ENCODE data around the gene KCNS3. TPM values are rescaled to one million over a fixed set of nuclear protein-coding genes. Genes with fewer than 3 reads are reported as not detected.

The KCNS3 gene
- total and polyA plus RNA-seq, 4 donors: 15.4 to 45.9 (median 20.8) TPM

DNA sequence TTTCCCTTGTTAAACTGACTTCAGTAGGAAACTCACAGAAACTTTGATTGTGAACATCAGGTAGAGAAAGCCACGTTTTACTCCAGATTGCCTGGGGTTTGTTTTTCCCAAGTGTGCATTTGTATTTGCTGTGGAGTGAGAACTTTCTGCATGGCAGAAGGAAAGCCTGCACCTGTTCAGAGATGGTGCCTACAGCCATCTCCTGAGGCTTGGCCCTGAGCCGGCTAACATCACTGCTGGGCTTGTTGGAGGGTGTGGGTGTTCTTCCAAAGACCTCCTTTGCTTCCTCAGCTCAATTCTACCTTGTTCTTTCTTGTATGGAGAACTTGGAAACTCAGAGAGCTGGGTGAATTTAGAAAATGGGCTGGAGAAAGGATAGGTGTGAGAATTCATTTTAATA is 16.1 kb downstream of the KCNS3 start:
- peaks cover 0 to 2% (median 0%) of the 10 kb centered on the region in 4 donors for H3K9me3 ChIP-seq (ENCODE audit: control insufficient read depth in 4 of 4, insufficient read depth in 3 of 4, low read length in 3 of 4)
- H3K9ac ChIP-seq (ENCODE audit: insufficient read depth in 1 of 2, low read length in 2 of 2): no peak overlapping the region
- no peak overlapping the region for H3K4me3 ChIP-seq
- 67 to 80% methylated on average over 2 of the region's 2 CpGs for WGBS, 2 donors
- no peaks in the 10 kb centered on the region for H3K36me3 ChIP-seq (ENCODE audit: control insufficient read depth in 4 of 4, insufficient read depth in 4 of 4, low read length in 4 of 4)
- ATAC-seq (ENCODE audit: insufficient read depth, low FRiP score): no peak
- TF ChIP-seq, protein P1, sequence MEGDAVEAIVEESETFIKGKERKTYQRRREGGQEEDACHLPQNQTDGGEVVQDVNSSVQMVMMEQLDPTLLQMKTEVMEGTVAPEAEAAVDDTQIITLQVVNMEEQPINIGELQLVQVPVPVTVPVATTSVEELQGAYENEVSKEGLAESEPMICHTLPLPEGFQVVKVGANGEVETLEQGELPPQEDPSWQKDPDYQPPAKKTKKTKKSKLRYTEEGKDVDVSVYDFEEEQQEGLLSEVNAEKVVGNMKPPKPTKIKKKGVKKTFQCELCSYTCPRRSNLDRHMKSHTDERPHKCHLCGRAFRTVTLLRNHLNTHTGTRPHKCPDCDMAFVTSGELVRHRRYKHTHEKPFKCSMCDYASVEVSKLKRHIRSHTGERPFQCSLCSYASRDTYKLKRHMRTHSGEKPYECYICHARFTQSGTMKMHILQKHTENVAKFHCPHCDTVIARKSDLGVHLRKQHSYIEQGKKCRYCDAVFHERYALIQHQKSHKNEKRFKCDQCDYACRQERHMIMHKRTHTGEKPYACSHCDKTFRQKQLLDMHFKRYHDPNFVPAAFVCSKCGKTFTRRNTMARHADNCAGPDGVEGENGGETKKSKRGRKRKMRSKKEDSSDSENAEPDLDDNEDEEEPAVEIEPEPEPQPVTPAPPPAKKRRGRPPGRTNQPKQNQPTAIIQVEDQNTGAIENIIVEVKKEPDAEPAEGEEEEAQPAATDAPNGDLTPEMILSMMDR (IDR thresholded peaks at IDR 0.05; ENCODE audit: control extremely low read depth, extremely low read depth): no peak
- H3K27me3 ChIP-seq (ENCODE audit: control insufficient read depth in 3 of 3, insufficient read depth in 3 of 3, low read length in 2 of 3): no peaks in the 10 kb centered on the region
- no peak for DNase-seq
- H3K27ac ChIP-seq (ENCODE audit: low read depth in 1 of 2, low read length in 1 of 2): no peak overlapping the region
- peaks cover 0 to 7% (median 0%) of the 10 kb centered on the region in 5 donors for H3K4me1 ChIP-seq (ENCODE audit: control insufficient read depth in 5 of 5, insufficient read depth in 5 of 5, low read length in 5 of 5)

DNA sequence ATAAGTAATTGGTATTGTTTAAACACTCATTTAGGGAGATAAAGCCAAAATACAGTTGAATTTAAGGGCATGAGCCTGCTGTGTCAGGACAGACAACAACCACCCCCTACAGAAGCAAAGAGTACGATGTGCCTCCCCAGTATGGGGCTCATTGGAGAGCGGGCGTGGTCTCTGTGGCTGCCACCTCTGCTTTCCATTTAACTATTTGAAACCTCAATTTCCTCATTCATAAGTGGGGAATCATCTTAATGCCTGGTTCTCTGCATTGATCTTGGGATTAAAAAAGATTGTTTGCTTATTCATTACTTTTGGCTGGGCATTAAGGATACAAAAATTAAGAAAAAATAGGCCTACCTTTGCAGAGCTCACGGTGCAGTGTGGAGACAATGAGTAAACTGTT is 21.4 kb downstream of the KCNS3 start:
- TF ChIP-seq, protein P1 (IDR thresholded peaks at IDR 0.05; ENCODE audit: control extremely low read depth, extremely low read depth): no peak
- no peak for DNase-seq
- Histone ChIP-seq H3K4me1 (ENCODE audit: control insufficient read depth in 5 of 5, insufficient read depth in 5 of 5, low read length in 5 of 5) (peaks cover 0 to 4% (median 0%) of the 10 kb centered on the region in 5 donors), H3K9me3 (ENCODE audit: control insufficient read depth in 4 of 4, insufficient read depth in 3 of 4, low read length in 3 of 4) (no peaks in the 10 kb centered on the region), H3K9ac (ENCODE audit: insufficient read depth in 1 of 2, low read length in 2 of 2) (no peak overlapping the region), H3K4me3 (no peak overlapping the region), H3K27ac (ENCODE audit: low read depth in 1 of 2, low read length in 1 of 2) (no peak overlapping the region), H3K36me3 (ENCODE audit: control insufficient read depth in 4 of 4, insufficient read depth in 4 of 4, low read length in 4 of 4) (no peaks in the 10 kb centered on the region), H3K27me3 (ENCODE audit: control insufficient read depth in 3 of 3, insufficient read depth in 3 of 3, low read length in 2 of 3) (no peaks in the 10 kb centered on the region)
- 77 to 82% methylated on average over 4 of the region's 4 CpGs for WGBS, 2 donors
- no peak for ATAC-seq (ENCODE audit: insufficient read depth, low FRiP score)

DNA sequence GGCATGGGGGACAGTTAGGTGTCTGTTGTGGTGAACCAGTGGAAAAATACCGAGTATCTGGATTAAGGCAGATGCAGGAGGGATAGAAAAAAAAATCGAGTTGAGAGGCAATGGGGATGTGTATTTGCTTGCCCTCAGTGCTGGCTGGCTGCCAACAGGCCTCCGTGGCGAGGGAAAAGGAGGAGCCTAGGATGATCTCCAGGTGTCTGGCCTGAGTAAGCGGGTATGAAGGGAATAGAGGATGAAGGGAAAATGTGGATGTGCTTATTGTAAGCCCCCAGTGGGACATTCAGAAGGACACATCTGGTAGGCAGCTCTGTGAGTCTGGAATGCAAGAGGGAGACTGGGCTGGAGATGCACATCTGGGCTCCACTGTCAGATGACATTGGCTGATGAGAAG is 22.8 kb downstream of the KCNS3 start:
- Histone ChIP-seq H3K27ac (ENCODE audit: low read depth in 1 of 2, low read length in 1 of 2) (no peak overlapping the region), H3K36me3 (ENCODE audit: control insufficient read depth in 4 of 4, insufficient read depth in 4 of 4, low read length in 4 of 4) (no peaks in the 10 kb centered on the region), H3K9ac (ENCODE audit: insufficient read depth in 1 of 2, low read length in 2 of 2) (no peak overlapping the region), H3K9me3 (ENCODE audit: control insufficient read depth in 4 of 4, insufficient read depth in 3 of 4, low read length in 3 of 4) (no peaks in the 10 kb centered on the region), H3K27me3 (ENCODE audit: control insufficient read depth in 3 of 3, insufficient read depth in 3 of 3, low read length in 2 of 3) (no peaks in the 10 kb centered on the region), H3K4me1 (ENCODE audit: control insufficient read depth in 5 of 5, insufficient read depth in 5 of 5, low read length in 5 of 5) (peaks cover 0 to 4% (median 0%) of the 10 kb centered on the region in 5 donors), H3K4me3 (no peak overlapping the region)
- WGBS, 2 donors: 41 to 43% methylated on average over 5 of the region's 5 CpGs
- ATAC-seq (ENCODE audit: insufficient read depth, low FRiP score) (no peak), DNase-seq (no peak)
- TF ChIP-seq, protein P1 (IDR thresholded peaks at IDR 0.05; ENCODE audit: control extremely low read depth, extremely low read depth): no peak

DNA sequence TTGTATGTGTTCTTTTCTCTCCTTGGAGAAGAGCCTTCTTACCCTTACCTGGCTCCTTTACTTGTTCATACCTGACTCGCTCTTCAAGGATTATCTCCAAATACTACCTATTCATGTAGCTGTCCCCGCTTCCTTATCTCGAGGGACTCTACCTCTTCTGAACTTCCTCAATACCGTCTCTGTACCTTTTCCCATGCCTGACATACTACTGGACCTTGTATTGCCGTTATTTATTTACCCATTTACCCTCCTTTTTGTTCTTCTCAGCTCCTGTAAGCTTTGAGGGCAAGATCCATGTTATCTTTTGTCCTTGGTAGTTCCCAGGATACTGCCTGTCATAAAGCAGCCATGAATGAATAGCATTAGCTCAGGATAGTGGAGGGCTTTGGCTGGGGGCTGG is 32.5 kb downstream of the KCNS3 start:
- Histone ChIP-seq H3K36me3 (ENCODE audit: control insufficient read depth in 4 of 4, insufficient read depth in 4 of 4, low read length in 4 of 4) (no peaks in the 10 kb centered on the region), H3K27me3 (ENCODE audit: control insufficient read depth in 3 of 3, insufficient read depth in 3 of 3, low read length in 2 of 3) (no peaks in the 10 kb centered on the region), H3K9me3 (ENCODE audit: control insufficient read depth in 4 of 4, insufficient read depth in 3 of 4, low read length in 3 of 4) (no peaks in the 10 kb centered on the region), H3K27ac (ENCODE audit: low read depth in 1 of 2, low read length in 1 of 2) (no peak overlapping the region), H3K4me1 (ENCODE audit: control insufficient read depth in 5 of 5, insufficient read depth in 5 of 5, low read length in 5 of 5) (peaks cover 0 to 4% (median 0%) of the 10 kb centered on the region in 5 donors), H3K4me3 (no peak overlapping the region), H3K9ac (ENCODE audit: insufficient read depth in 1 of 2, low read length in 2 of 2) (no peak overlapping the region)
- TF ChIP-seq, protein P1 (IDR thresholded peaks at IDR 0.05; ENCODE audit: control extremely low read depth, extremely low read depth): no peak
- DNase-seq (no peak), ATAC-seq (ENCODE audit: insufficient read depth, low FRiP score) (no peak)
- 82 to 84% methylated on average over 5 of the region's 5 CpGs for WGBS, 2 donors
